ENCODE data around the gene E2F1.
"Not testable (repeated sequence)": the region's sequence is repeated elsewhere in the genome, so short reads cannot be mapped to it uniquely, and the experiment has no call there.

The E2F1 gene

GRCh38 chr20:33710681-33711445, 24.7 kb upstream of the E2F1 start:
- DNase-seq = no peak

GRCh38 chr20:33709905-33710541, 23.8 kb upstream of the E2F1 start:
- DNase-seq = no peak

GRCh38 chr20:33709398-33709797, 23.2 kb upstream of the E2F1 start:
- DNase-seq = no peak

GRCh38 chr20:33707668-33708067, 21.5 kb upstream of the E2F1 start:
- DNase-seq = no peak

- DNase-seq = no peak
These were observed 18.2 kb upstream of the E2F1 start for GRCh38 chr20:33704197-33704924.

- no peak for DNase-seq
These were observed 17.4 kb upstream of the E2F1 start for GRCh38 chr20:33703498-33704137.

GRCh38 chr20:33702861-33703260, 16.7 kb upstream of the E2F1 start:
- DNase-seq = no peak

- no peak for DNase-seq
These were observed 15.7 kb upstream of the E2F1 start for GRCh38 chr20:33701629-33702450.

- not testable (repeated sequence) for DNase-seq
These were observed 14.7 kb upstream of the E2F1 start for GRCh38 chr20:33700696-33701441.

- not testable (repeated sequence) for DNase-seq
These were observed 12.8 kb upstream of the E2F1 start for GRCh38 chr20:33698966-33699365.

GRCh38 chr20:33697129-33697528, 10.9 kb upstream of the E2F1 start:
- no peak for DNase-seq

GRCh38 chr20:33696448-33696847, 10.3 kb upstream of the E2F1 start:
- no peak for DNase-seq

GRCh38 chr20:33694639-33695012, 8.4 kb upstream of the E2F1 start:
- no peak for DNase-seq

- DNase-seq = no peak
These were observed 7.8 kb upstream of the E2F1 start for GRCh38 chr20:33693741-33694638.

- DNase-seq = no peak
These were observed 7.1 kb upstream of the E2F1 start for GRCh38 chr20:33693289-33693688.

- no peak for DNase-seq
These were observed 3.8 kb upstream of the E2F1 start for GRCh38 chr20:33689973-33690372.

GRCh38 chr20:33689493-33689892, 3.3 kb upstream of the E2F1 start:
- no peak for DNase-seq

GRCh38 chr20:33688938-33689424, 2.8 kb upstream of the E2F1 start:
- DNase-seq = no peak

GRCh38 chr20:33687993-33688937, 2.1 kb upstream of the E2F1 start:
- no peak for DNase-seq
